Fibroblast of the aortic adventitia (primary cell): Measurements from ENCODE around the gene INTU. TPM values are rescaled to one million over a fixed set of nuclear protein-coding genes. Genes with fewer than 3 reads are reported as not detected.
"Not testable (repeated sequence)": the region's sequence is repeated elsewhere in the genome, so short reads cannot be mapped to it uniquely, and the experiment has no call there.

Source experiments
- DNase-seq: peaks from one replicate; pipeline ENCODE4 v3.0.0-alpha.2; 2010; ENCODE audit warnings: low read depth
- H3K4me3 ChIP-seq: 2 replicates; pipeline ENCODE4 v1.5.1; 2011; ENCODE audit warnings: low read depth, mild to moderate bottlenecking, control low read depth, low read length, moderate library complexity
- total RNA-seq: library from RNA; depleted of rRNA; stranded (reverse); fragments of >200 nt; gene quantifications from 2 replicates; pipeline ENCODE4 v1.2.3, GENCODE V29; 2012; ENCODE audit warnings: low replicate concordance
- TF ChIP-seq, protein P1 (sequence below): IDR thresholded peaks from 2 replicates; pipeline ENCODE4 v1.5.1; 2011; ENCODE audit warnings: mild to moderate bottlenecking, low read length, control low read depth, inconsistent platforms; ENCODE audit not compliant: insufficient read depth

The INTU gene
- total RNA-seq: 6.0 and 14.1 TPM in 2 replicates

GRCh38 chr4:127632420-127633403, at the start of gene INTU:
TSS of gene INTU (plus strand) at chr4:127632957. CDS start at chr4:127633035, 78 bp downstream.
- DNase-seq: peak; percentile 95
- TF ChIP-seq, protein P1, sequence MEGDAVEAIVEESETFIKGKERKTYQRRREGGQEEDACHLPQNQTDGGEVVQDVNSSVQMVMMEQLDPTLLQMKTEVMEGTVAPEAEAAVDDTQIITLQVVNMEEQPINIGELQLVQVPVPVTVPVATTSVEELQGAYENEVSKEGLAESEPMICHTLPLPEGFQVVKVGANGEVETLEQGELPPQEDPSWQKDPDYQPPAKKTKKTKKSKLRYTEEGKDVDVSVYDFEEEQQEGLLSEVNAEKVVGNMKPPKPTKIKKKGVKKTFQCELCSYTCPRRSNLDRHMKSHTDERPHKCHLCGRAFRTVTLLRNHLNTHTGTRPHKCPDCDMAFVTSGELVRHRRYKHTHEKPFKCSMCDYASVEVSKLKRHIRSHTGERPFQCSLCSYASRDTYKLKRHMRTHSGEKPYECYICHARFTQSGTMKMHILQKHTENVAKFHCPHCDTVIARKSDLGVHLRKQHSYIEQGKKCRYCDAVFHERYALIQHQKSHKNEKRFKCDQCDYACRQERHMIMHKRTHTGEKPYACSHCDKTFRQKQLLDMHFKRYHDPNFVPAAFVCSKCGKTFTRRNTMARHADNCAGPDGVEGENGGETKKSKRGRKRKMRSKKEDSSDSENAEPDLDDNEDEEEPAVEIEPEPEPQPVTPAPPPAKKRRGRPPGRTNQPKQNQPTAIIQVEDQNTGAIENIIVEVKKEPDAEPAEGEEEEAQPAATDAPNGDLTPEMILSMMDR: no peak
- H3K4me3 ChIP-seq: peak within 1 kb of the TSS; percentile 90

GRCh38 chr4:127586496-127586895, 46.3 kb upstream of the INTU start:
- DNase-seq, H3K4me3 ChIP-seq: not testable (repeated sequence)

DNA sequence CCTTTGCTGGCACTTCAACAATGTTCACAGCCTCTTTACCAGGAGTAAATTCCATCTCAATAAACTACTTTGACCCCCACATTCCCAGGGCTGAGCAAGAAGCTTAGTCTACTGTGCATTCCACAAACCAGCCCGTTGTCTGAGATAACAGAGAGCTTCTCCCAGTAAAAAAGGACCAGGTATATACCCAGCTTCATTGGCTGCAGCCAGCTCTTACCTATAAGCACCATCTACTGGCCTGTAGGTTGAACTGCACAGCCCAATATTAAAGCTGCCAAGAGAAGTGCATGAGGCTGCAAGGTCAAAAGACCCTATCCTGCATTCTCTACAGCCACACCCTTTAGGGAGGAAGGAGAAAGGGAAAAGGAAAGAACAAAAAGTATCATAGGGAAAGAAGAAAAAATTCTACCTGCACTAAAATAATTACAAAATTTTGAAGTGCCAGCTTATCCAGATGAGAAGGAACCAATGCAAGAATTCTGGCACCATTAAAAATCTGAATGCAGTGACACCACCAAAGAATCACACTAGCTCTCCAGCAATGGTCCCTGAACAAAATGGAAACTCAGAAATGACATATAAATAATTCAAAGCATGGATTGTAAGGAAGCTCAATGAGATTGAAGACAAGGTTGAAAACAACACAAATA, 45.7 kb upstream of the INTU start:
- TF ChIP-seq, protein P1: peak; percentile 82
- peak; percentile 33 for DNase-seq
- H3K4me3 ChIP-seq: no peak overlapping the region

DNA sequence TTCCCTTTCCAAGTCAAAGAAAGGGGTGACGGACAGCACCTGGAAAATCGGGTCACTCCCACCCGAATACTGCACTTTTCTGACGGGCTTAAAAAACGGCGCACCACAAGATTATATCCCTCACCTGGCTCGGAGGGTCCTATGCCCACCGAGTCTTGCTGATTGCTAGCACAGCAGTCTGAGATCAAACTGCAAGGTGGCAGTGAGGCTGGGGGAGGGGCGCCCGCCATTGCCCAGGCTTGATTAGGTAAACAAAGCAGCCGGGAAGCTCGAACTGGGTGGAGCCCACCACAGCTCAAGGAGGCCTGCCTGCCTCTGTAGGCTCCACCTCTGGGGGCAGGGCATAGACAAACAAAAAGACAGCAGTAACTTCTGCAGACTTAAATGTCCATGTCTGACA, 43.6 kb upstream of the INTU start:
- not testable (repeated sequence) for H3K4me3 ChIP-seq, DNase-seq

DNA sequence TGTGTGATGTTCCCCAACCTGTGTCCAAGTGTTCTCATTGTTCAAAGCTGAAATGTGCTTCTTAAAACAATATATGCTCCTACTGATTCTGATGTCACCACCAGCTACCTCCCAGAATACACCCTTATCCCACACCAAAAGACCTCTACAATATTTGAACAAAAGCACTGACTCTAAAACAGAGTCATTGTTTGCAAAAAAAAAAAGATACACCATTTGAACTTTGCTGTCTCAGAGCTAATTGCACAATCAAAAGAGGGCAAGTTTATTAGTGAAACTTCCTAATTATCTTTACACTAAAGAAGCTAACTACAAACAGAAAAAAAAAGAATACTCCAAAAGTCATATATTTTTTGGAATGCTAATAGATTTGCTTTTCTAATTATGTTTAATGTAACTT, 34.1 kb upstream of the INTU start:
- TF ChIP-seq, protein P1: no peak
- no peak overlapping the region for H3K4me3 ChIP-seq
- no peak for DNase-seq

DNA sequence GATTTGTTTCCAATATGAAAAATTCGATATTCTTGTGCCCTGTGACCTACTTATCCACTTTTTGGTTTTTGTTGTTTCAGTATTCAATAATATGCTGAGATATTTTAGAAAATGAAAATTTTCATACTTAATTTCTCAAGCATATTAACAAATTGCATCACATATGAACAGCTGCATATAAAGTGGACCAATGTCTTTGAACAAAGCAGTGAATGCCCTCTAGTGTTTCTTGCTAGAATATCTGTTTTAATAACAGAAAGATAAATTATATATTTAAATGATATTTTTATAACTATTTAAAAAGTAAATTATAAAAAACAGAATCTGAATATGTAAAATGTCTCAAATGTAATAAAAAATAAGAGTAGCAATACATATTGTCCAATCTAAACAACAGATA, 31.7 kb upstream of the INTU start:
- DNase-seq: peak; percentile 49
- TF ChIP-seq, protein P1: peak; percentile 54
- no peak overlapping the region for H3K4me3 ChIP-seq

DNA sequence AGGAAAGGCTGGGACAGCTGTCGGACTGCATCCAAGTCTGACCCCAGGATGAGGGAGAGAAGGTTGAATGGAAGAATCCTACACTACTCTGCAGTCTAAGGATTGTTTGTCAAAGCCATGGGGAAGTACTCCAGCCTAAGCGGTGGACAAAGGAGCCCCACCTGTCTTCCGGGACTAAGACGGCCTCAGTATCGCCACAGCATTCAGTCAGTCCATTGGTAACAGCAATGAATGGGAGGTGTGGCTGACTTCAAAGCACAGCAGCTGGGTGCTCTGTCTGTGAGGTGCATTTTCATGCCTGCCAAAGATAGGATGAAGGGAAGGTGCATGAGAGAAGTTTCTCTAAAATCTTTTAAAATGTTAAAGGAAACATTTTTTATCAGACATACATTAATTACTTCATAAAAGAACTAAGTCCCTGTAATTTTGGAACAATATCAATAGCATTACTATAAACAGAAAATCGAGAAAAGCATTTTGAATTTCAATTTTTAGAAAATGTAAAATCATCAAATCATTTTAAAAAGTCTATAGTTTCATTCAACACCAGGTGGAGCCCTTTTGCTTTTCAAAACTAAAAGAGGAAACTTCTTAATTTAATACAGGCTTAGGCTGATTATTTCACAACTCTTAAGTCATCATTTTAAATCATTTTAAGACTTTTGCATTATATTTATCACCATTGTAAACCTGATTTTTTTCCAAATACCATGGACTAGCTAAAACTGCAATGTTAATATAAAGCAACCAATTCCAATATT, 27.6 kb upstream of the INTU start:
- H3K4me3 ChIP-seq: no peak overlapping the region
- DNase-seq: peak; percentile 72
- TF ChIP-seq, protein P1: peak; percentile 27
